DND-41 (cell line): ENCODE results near the gene DDR1.

ENCODE experiments used
- CTCF ChIP-seq: IDR thresholded peaks from 2 replicates; pipeline ENCODE4 v1.5.1; 2012; ENCODE audit warnings: borderline replicate concordance, low read length, moderate library complexity, mild to moderate bottlenecking; ENCODE audit not compliant: poor library complexity, severe bottlenecking; ENCODE audit errors: extremely low read depth
- EZH2 ChIP-seq: IDR thresholded peaks from 3 replicates; pipeline ENCODE4 v1.6.1; 2012; ENCODE audit warnings: borderline replicate concordance, low read depth, mild to moderate bottlenecking, moderate library complexity, low read length, inconsistent platforms; ENCODE audit not compliant: severe bottlenecking

GRCh38 chr6:30901436-30901835, 17.1 kb downstream of the DDR1 start:
- no peak for TF ChIP-seq CTCF
- TF ChIP-seq EZH2: no peak
